HG02588 (cell line): Measurements from ENCODE around the gene SYS1.

Experiments used
- ATAC-seq: cut with Tn5 transposase; IDR thresholded peaks from one replicate; pipeline ENCODE4 v1.9.1; 2021; ENCODE audit warnings: mild to moderate bottlenecking, moderate library complexity; ENCODE audit not compliant: unreplicated experiment

Gene SYS1

GRCh38 chr20:45374966-45375365 lies 12.0 kb downstream of the SYS1 start:
- ATAC-seq: no peak

- ATAC-seq: no peak
Measured at GRCh38 chr20:45377269-45377668, 14.3 kb downstream of the SYS1 start.

- ATAC-seq: no peak
Measured at GRCh38 chr20:45378191-45378590, 15.2 kb downstream of the SYS1 start, which contains the start of gene TP53TG5. Gene TP53TG5, minus strand, starts transcription at chr20:45378325. Its CDS starts 89 bp downstream, at chr20:45378236.

- ATAC-seq: no peak
Measured at GRCh38 chr20:45387274-45387673, 24.3 kb downstream of the SYS1 start.

- ATAC-seq: no peak
Measured at GRCh38 chr20:45390931-45391330, 28.0 kb downstream of the SYS1 start.

GRCh38 chr20:45391559-45391958 lies 28.6 kb downstream of the SYS1 start:
- no peak for ATAC-seq

- no peak for ATAC-seq
Measured at GRCh38 chr20:45392733-45393132, 29.8 kb downstream of the SYS1 start.

- ATAC-seq: no peak
Measured at GRCh38 chr20:45394221-45395113, 31.5 kb downstream of the SYS1 start.

GRCh38 chr20:45395114-45395415 lies 32.1 kb downstream of the SYS1 start:
- ATAC-seq: no peak

- no peak for ATAC-seq
Measured at GRCh38 chr20:45399018-45399417, 36.1 kb downstream of the SYS1 start.

GRCh38 chr20:45400346-45401031 lies 37.5 kb downstream of the SYS1 start:
- ATAC-seq: no peak

- no peak for ATAC-seq
Measured at GRCh38 chr20:45402946-45403345, 40.0 kb downstream of the SYS1 start.

GRCh38 chr20:45404438-45404837 lies 41.5 kb downstream of the SYS1 start:
- no peak for ATAC-seq

GRCh38 chr20:45405571-45406259 lies 42.8 kb downstream of the SYS1 start:
- ATAC-seq: no peak

- no peak for ATAC-seq
Measured at GRCh38 chr20:45406260-45407066, 43.5 kb downstream of the SYS1 start.

- no peak for ATAC-seq
Measured at GRCh38 chr20:45407067-45407745, 44.2 kb downstream of the SYS1 start.

- ATAC-seq: no peak
Measured at GRCh38 chr20:45407783-45408645, 45.1 kb downstream of the SYS1 start, which contains the start of gene DBNDD2. Gene DBNDD2, plus strand, starts transcription at chr20:45408289. Its CDS starts 179 bp downstream, at chr20:45408468.

GRCh38 chr20:45408646-45409213 lies 45.8 kb downstream of the SYS1 start:
- ATAC-seq: no peak
